PC-9 (cell line): ENCODE results near the gene KIRREL2. TPM values are rescaled to one million over a fixed set of nuclear protein-coding genes. Genes with fewer than 3 reads are reported as not detected.
"Not testable (repeated sequence)": the region's sequence is repeated elsewhere in the genome, so short reads cannot be mapped to it uniquely, and the experiment has no call there.

Source experiments
- BruUV-seq: library from RNA; stranded (reverse); fragments of 400-500 nt; replicated peaks from 2 replicates; lab custom pipeline; 2021; lab: Mats Ljungman, UMichigan
- CTCF ChIA-PET: fragments of 300-600 bp; sonication (Branson Sonifier 250); formaldehyde crosslinking; loops from one replicate; lab custom pipeline; 2022; ENCODE audit warnings: antibody characterized with exemption; lab: Charles Lee
- POLR2A ChIA-PET: fragments of 300-600 bp; sonication (Branson Sonifier 250); formaldehyde crosslinking; loops from one replicate; lab custom pipeline; 2022; ENCODE audit warnings: antibody characterized with exemption; ENCODE audit not compliant: unreplicated experiment; lab: Charles Lee
- DNase-seq, 2 experiments: peaks; one replicate each; pipeline versions ENCODE4 v3.0.0 to v3.0.0-alpha.2; 2015 to 2022; ENCODE audit warnings: mixed read lengths in 1 of 2
- H2AFZ ChIP-seq: fragments of 200-600 bp; sonication (generic); 2 replicates; pipeline ENCODE4 v1.8.1; 2017; ENCODE audit warnings: antibody characterized with exemption
- H3F3A ChIP-seq: fragments of 200-600 bp; sonication (generic); 2 replicates; pipeline ENCODE4 v1.8.1; 2017; ENCODE audit warnings: antibody characterized with exemption, mild to moderate bottlenecking, low read depth; ENCODE audit not compliant: insufficient read depth
- H3K27ac ChIP-seq: fragments of 200-600 bp; sonication (generic); 2 replicates; pipeline ENCODE4 v1.6.1; 2016; ENCODE audit warnings: mixed run types
- H3K27me3 ChIP-seq: fragments of 200-600 bp; sonication (generic); 2 replicates; pipeline ENCODE4 v1.6.1; 2016; ENCODE audit warnings: low read depth, mixed run types; ENCODE audit not compliant: insufficient read depth
- H3K36me3 ChIP-seq: fragments of 200-600 bp; sonication (generic); 2 replicates; pipeline ENCODE4 v1.6.1; 2016; ENCODE audit warnings: low read depth, mixed run types
- H3K4me1 ChIP-seq: fragments of 200-600 bp; sonication (generic); replicated peaks from 2 replicates; pipeline ENCODE4 v1.6.1; 2016; ENCODE audit warnings: mixed run types; ENCODE audit not compliant: insufficient read depth
- H3K4me2 ChIP-seq: fragments of 200-600 bp; sonication (generic); 2 replicates; pipeline ENCODE4 v1.6.1; 2017; ENCODE audit warnings: mixed run types
- H3K4me3 ChIP-seq: fragments of 200-600 bp; sonication (generic); 2 replicates; pipeline ENCODE4 v1.6.1; 2016; ENCODE audit warnings: mixed run types
- H3K79me2 ChIP-seq: fragments of 200-600 bp; sonication (generic); 2 replicates; pipeline ENCODE4 v1.6.1; 2017; ENCODE audit warnings: low read depth, mixed run types
- H3K9me2 ChIP-seq: fragments of 200-600 bp; sonication (generic); 2 replicates; pipeline ENCODE4 v1.8.1; 2017; ENCODE audit warnings: mild to moderate bottlenecking; ENCODE audit not compliant: insufficient read depth
- H3K9me3 ChIP-seq: fragments of 200-600 bp; sonication (generic); 2 replicates; pipeline ENCODE4 v1.8.1; 2016; ENCODE audit warnings: low read depth; ENCODE audit not compliant: insufficient read depth
- H4K20me1 ChIP-seq: fragments of 200-600 bp; sonication (generic); 2 replicates; pipeline ENCODE4 v1.8.1; 2017; ENCODE audit not compliant: insufficient read depth
- EZH2 ChIP-seq: fragments of 200-600 bp; sonication (generic); IDR thresholded peaks from 2 replicates; pipeline ENCODE4 v1.8.0; 2017; ENCODE audit warnings: antibody characterized with exemption, low read depth
- intact Hi-C: fragments of 100-400 bp; cut with micrococcal nuclease; formaldehyde crosslinking; loops from one replicate; pipeline ENCODE4 v1.10.0; 2022; ENCODE audit not compliant: unreplicated experiment
- total RNA-seq: library from RNA; stranded (reverse); gene quantifications from 2 replicates; pipeline ENCODE4 v1.2.3, GENCODE V29; 2021
- TF ChIP-seq, protein P1 (sequence below): fragments of 200-600 bp; sonication (generic); conservative IDR thresholded peaks from 2 replicates; pipeline ENCODE4 v1.6.1; 2017; ENCODE audit warnings: mixed run types, antibody characterized with exemption, mild to moderate bottlenecking, moderate library complexity

KIRREL2 gene
- total RNA-seq, 1 experiment from 2014 or later, result not detected

- ChIA-PET POLR2A (no interaction called here), CTCF (no interaction called here)
- Histone ChIP-seq H3K79me2 (no peaks in the 10 kb centered on the region), H3K4me3 (no peak overlapping the region), H3K27ac (no peak overlapping the region), H3K4me1 (no peaks in the 10 kb centered on the region), H2AFZ (no peak overlapping the region), H3K4me2 (no peak overlapping the region), H3K9me2 (no peaks in the 10 kb centered on the region), H3K27me3 (no peaks in the 10 kb centered on the region), H4K20me1 (no peaks in the 10 kb centered on the region), H3K9me3 (no peaks in the 10 kb centered on the region), H3K36me3 (0 out of 2 replicates have a peak, but pooled peaks cover 6% of the 10 kb centered on the region), H3F3A (no peaks in the 10 kb centered on the region)
- no TSS peak for BruUV-seq
- intact Hi-C loops, result no loop called here
- TF ChIP-seq, protein P1, sequence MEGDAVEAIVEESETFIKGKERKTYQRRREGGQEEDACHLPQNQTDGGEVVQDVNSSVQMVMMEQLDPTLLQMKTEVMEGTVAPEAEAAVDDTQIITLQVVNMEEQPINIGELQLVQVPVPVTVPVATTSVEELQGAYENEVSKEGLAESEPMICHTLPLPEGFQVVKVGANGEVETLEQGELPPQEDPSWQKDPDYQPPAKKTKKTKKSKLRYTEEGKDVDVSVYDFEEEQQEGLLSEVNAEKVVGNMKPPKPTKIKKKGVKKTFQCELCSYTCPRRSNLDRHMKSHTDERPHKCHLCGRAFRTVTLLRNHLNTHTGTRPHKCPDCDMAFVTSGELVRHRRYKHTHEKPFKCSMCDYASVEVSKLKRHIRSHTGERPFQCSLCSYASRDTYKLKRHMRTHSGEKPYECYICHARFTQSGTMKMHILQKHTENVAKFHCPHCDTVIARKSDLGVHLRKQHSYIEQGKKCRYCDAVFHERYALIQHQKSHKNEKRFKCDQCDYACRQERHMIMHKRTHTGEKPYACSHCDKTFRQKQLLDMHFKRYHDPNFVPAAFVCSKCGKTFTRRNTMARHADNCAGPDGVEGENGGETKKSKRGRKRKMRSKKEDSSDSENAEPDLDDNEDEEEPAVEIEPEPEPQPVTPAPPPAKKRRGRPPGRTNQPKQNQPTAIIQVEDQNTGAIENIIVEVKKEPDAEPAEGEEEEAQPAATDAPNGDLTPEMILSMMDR, result no peak
- no peak for TF ChIP-seq EZH2
- DNase-seq, result no peak
Observed at GRCh38 chr19:35890113-35890650, 33.5 kb downstream of the KIRREL2 start.

- H4K20me1 ChIP-seq, H3K4me2 ChIP-seq, H3K27ac ChIP-seq, H3K4me1 ChIP-seq, H3K4me3 ChIP-seq, H3K79me2 ChIP-seq, H3K9me2 ChIP-seq, DNase-seq, H3K27me3 ChIP-seq, H3K36me3 ChIP-seq, H2AFZ ChIP-seq, BruUV-seq, intact Hi-C loops, H3K9me3 ChIP-seq, H3F3A ChIP-seq: not testable (repeated sequence)
- ChIA-PET CTCF (interaction anchor here (0.6 kb wide), 1 partner anchor 21 kb away, joined by 3 read pairs; no protein-coding TSS in a partner anchor), POLR2A (interaction anchor here (0.6 kb wide), 1 partner anchor 9 kb away, joined by 4 read pairs; no protein-coding TSS in a partner anchor)
Observed at GRCh38 chr19:35891819-35892218, 35.1 kb downstream of the KIRREL2 start.

DNA sequence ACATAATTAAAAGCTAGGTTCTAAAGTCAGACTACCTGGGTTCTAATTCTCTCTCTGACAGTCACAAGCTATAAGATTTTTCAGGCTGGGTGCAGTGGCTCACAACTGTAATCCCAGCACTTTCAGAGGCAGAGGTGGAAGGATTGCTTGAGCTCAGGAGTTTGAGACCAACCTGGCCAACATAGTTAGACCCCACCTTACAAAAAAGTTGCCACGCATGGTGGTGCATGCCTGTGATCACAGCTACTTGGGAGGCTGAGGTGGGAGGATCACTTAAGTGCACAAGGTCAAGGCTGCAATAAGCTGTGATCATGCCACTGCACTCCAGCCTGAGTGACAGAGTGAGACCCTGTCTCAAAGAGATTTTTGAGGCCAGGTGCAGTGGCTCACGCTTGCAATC lies 37.6 kb downstream of the KIRREL2 start:
- intact Hi-C loops, result no loop called here
- Histone ChIP-seq H3K4me2 (no peak overlapping the region), H3K9me2 (no peaks in the 10 kb centered on the region), H4K20me1 (no peaks in the 10 kb centered on the region), H3K4me3 (no peak overlapping the region), H3K36me3 (peaks cover 16% of the 10 kb centered on the region; the same call in 1 of the 2 replicates), H3K4me1 (no peaks in the 10 kb centered on the region), H3K79me2 (peaks cover 15% of the 10 kb centered on the region), H3F3A (no peaks in the 10 kb centered on the region), H3K27ac (no peak overlapping the region), H3K9me3 (no peaks in the 10 kb centered on the region), H2AFZ (no peak overlapping the region), H3K27me3 (no peaks in the 10 kb centered on the region)
- BruUV-seq, result no TSS peak
- DNase-seq, result no peak
- no peak for TF ChIP-seq EZH2
- TF ChIP-seq, protein P1, result no peak
- CTCF ChIA-PET, result no interaction called here
- POLR2A ChIA-PET, result no interaction called here
